Heart right ventricle (tissue), 16 donors: Measurements from ENCODE around the gene DMBT1. TPM values are rescaled to one million over a fixed set of nuclear protein-coding genes. Genes with fewer than 3 reads are reported as not detected.
A peak's percentile ranks its signal among the peaks of the same experiment; 100 is the strongest.

Source experiments
- ATAC-seq, 8 donors: fragments of 200-7000 bp; cut with Tn5 transposase; one replicate each; pipeline ENCODE4 v1.9.1; 2020; ENCODE audit warnings: mild to moderate bottlenecking in 8 of 8, moderate library complexity in 8 of 8, moderate number of reproducible peaks in 1 of 8
- DNase-seq, 2 donors: peaks; one replicate each; pipeline ENCODE4 v3.0.0-alpha.2; 2020
- H3K27ac ChIP-seq, 10 donors: fragments of 200-600 bp; sonication (generic) in 2 of 10; one replicate each; pipeline versions ENCODE4 v1.5.0 to v1.8.0; 2020 to 2022; ENCODE audit warnings: mild to moderate bottlenecking in 3 of 10
- H3K27me3 ChIP-seq, 7 donors: fragments of 200-600 bp; one replicate each; pipeline ENCODE4 v1.8.0; 2021 to 2022; ENCODE audit warnings: mild to moderate bottlenecking in 2 of 7
- H3K36me3 ChIP-seq, 9 donors: fragments of 200-600 bp; sonication (generic) in 1 of 9; one replicate each; pipeline versions ENCODE4 v1.5.0 to v1.8.0; 2020 to 2022; ENCODE audit warnings: mild to moderate bottlenecking in 2 of 9
- H3K4me1 ChIP-seq, 9 donors: fragments of 200-600 bp; sonication (generic) in 1 of 9; one replicate each; pipeline versions ENCODE4 v1.5.0 to v1.8.0; 2020 to 2022; ENCODE audit warnings: mild to moderate bottlenecking in 4 of 9
- H3K4me3 ChIP-seq, 10 donors: fragments of 200-600 bp; sonication (generic) in 2 of 10; one replicate each; pipeline versions ENCODE4 v1.5.0 to v1.8.0; 2020 to 2022; ENCODE audit warnings: mild to moderate bottlenecking in 7 of 10, moderate library complexity in 2 of 10
- H3K9me3 ChIP-seq, 11 donors: fragments of 200-600 bp in 10 of 11; sonication (generic) in 2 of 11; one replicate each; pipeline versions ENCODE4 v1.5.0 to v1.8.0; 2013 to 2022; ENCODE audit warnings: mild to moderate bottlenecking in 2 of 11, control low read depth in 1 of 11, moderate library complexity in 1 of 11
- CTCF ChIP-seq, 9 donors: fragments of 200-600 bp; sonication (generic) in 2 of 9; IDR thresholded peaks; one replicate each; pipeline versions ENCODE4 v1.5.0 to v1.8.0; 2021 to 2022; ENCODE audit warnings: antibody characterized with exemption in 9 of 9, mild to moderate bottlenecking in 5 of 9, moderate library complexity in 1 of 9
- WGBS, 2 donors: extraction: QIAGEN DNeasy Blood & Tissue Kit; methylation state at CpG; one replicate each; pipeline ENCODE4 v1.1.7; 2013; ENCODE audit warnings: inconsistent platforms in 1 of 2; 5-methylcytosine and 5-hydroxymethylcytosine counted together
- intact Hi-C, 10 donors: fragments of 100-400 bp; cut with DNase I; formaldehyde crosslinking; loops; one replicate each; pipeline versions ENCODE4 v1.11.1 to v1.14.2; 2022
- polyA plus RNA-seq, 2 donors: library from polyadenylated mRNA; stranded (reverse); fragments of 200-250 nt; gene quantifications; one replicate each; pipeline ENCODE4 v1.2.3, GENCODE V29; 2013
- total RNA-seq, 10 donors: library from RNA; stranded (reverse); fragmentation: NEBNext Ultra II Directional in 3 of 10; extraction: Animal tissue kit (Norgen Biotek cat#: 25700) in 3 of 10; gene quantifications; one replicate each; pipeline versions ENCODE4 v1.2.1 to v1.2.4, GENCODE V29; 2021 to 2023
- donor health status: Arrhythmogenic right ventricular cardiomyopathy.
- donor health status: ischemic (EF 13 %, LVEDD 7.1; RV severe dilation, severe dysfunction).
- donor health status: healthy with polysubstance abuse.
- donor health status: DM: no; HTN: yes; CAD: no.
- donor health status: DM: no; HTN: no; CAD: no.
- donor health status: ischemic (EF 25% LVEDD 6.9; RV normal size, moderate dysfunction).
- donor health status: ischemic (EF 25% LVEDD 5.7; RV mildly dilated, moderate dysfunction).
- donor health status: healthy.
- donor health status: DM: yes; HTN: yes; CAD: no.
- donor health status: Ischemic cardiomyopathy.
- donor health status: ischemic (EF 35%, LVEDD 5.7; RV mildly dilated, moderate dysfunction).
- donor health status: nonischemic (EF 11% LVEDD 7.7; RV severe dilation, severe dysfunction).
- donor health status: DM: yes; HTN: yes; CAD: no.
- donor health status: PGD.
- donor health status: ischemic (EF 29% LVEDD 5.4; RV normal size, mild dysfunction).
- donor health status: nonischemic (EF 23%, LVEDD 6.1; RV moderate dilation, normal function).

The DMBT1 gene
- total and polyA plus RNA-seq, 12 donors = 0.01 to 0.18 (median 0.05) TPM; not detected in 9

GRCh38 chr10:122647383-122647968 is 86.9 kb downstream of the DMBT1 start:
- WGBS, 2 donors = 82 to 95% methylated on average over 3 of the region's 3 CpGs
- H3K4me1 ChIP-seq = peaks cover 0 to 4% (median 0%) of the 10 kb centered on the region in 9 donors
- no peak overlapping the region for H3K4me3 ChIP-seq
- H3K9me3 ChIP-seq = peaks cover 0 to 10% (median 0%) of the 10 kb centered on the region in 11 donors
- ATAC-seq = no peak
- no peak for DNase-seq
- no peaks in the 10 kb centered on the region for H3K36me3 ChIP-seq
- intact Hi-C loops = loop anchor here in 3 of 10 donors (5.0 to 10.0 kb wide), 2 partner anchors 55 to 917 kb away; no protein-coding TSS in a partner anchor
- TF ChIP-seq CTCF (IDR thresholded peaks at IDR 0.05) = no peak
- H3K27me3 ChIP-seq = peaks cover 0 to 7% (median 0%) of the 10 kb centered on the region in 7 donors
- H3K27ac ChIP-seq = no peak overlapping the region

GRCh38 chr10:122648599-122649428 is 88.3 kb downstream of the DMBT1 start:
- peak; percentile 61 to 86 (median 82) for TF ChIP-seq CTCF (IDR thresholded peaks at IDR 0.05)

GRCh38 chr10:122649903-122650302 is 89.3 kb downstream of the DMBT1 start:
- ATAC-seq = no peak
- TF ChIP-seq CTCF (IDR thresholded peaks at IDR 0.05) = no peak
- Histone ChIP-seq H3K4me3 (no peak overlapping the region), H3K27me3 (peaks cover 0 to 7% (median 0%) of the 10 kb centered on the region in 7 donors), H3K9me3 (peaks cover 0 to 10% (median 0%) of the 10 kb centered on the region in 11 donors), H3K27ac (no peak overlapping the region), H3K4me1 (peaks cover 0 to 4% (median 0%) of the 10 kb centered on the region in 9 donors), H3K36me3 (no peaks in the 10 kb centered on the region)
- intact Hi-C loops = loop anchor here in 6 of 10 donors (2.0 to 10.0 kb wide), 6 partner anchors 52 to 915 kb away; no protein-coding TSS in a partner anchor
- 79 to 85% methylated on average over 5 of the region's 5 CpGs for WGBS, 2 donors
- no peak for DNase-seq

More at GRCh38 chr10:122648599-122649428, 88.3 kb downstream of the DMBT1 start:
- H3K27ac ChIP-seq = no peak overlapping the region
- no peaks in the 10 kb centered on the region for H3K36me3 ChIP-seq
- H3K4me3 ChIP-seq = no peak overlapping the region
- peaks cover 0 to 4% (median 0%) of the 10 kb centered on the region in 9 donors for H3K4me1 ChIP-seq
- ATAC-seq = peak; percentile 64 to 74 (median 70)
- H3K9me3 ChIP-seq = peaks cover 0 to 10% (median 0%) of the 10 kb centered on the region in 11 donors
- H3K27me3 ChIP-seq = peaks cover 0 to 7% (median 0%) of the 10 kb centered on the region in 7 donors
- peak; percentile 41 to 54 for DNase-seq
- intact Hi-C loops = loop anchor here in 8 of 10 donors (1.0 to 10.0 kb wide), 6 partner anchors 53 to 916 kb away; no protein-coding TSS in a partner anchor
- WGBS, 2 donors = 31% methylated on average over 10 of the region's 10 CpGs

GRCh38 chr10:122650331-122650730 is 89.8 kb downstream of the DMBT1 start:
- no peak for ATAC-seq
- H3K4me3 ChIP-seq = no peak overlapping the region
- WGBS, 2 donors = 86 to 87% methylated on average over 2 of the region's 2 CpGs
- H3K4me1 ChIP-seq = peaks cover 0 to 4% (median 0%) of the 10 kb centered on the region in 9 donors
- intact Hi-C loops = loop anchor here in 1 of 10 donors (2.0 to 10.0 kb wide), 2 partner anchors 56 to 904 kb away; no protein-coding TSS in a partner anchor
- H3K27me3 ChIP-seq = peaks cover 0 to 7% (median 0%) of the 10 kb centered on the region in 7 donors
- TF ChIP-seq CTCF (IDR thresholded peaks at IDR 0.05) = no peak
- no peak overlapping the region for H3K27ac ChIP-seq
- peaks cover 0 to 10% (median 0%) of the 10 kb centered on the region in 11 donors for H3K9me3 ChIP-seq
- H3K36me3 ChIP-seq = no peaks in the 10 kb centered on the region
- no peak for DNase-seq
